OCI-LY1 (cell line): ENCODE results near the gene CTNNBL1.

Experiments used
- CTCF ChIP-seq: fragments of 200-600 bp; sonication (generic), shearing (Covaris generic); IDR thresholded peaks from 2 replicates; pipeline ENCODE4 v1.5.1; 2017; ENCODE audit warnings: mild to moderate bottlenecking, antibody characterized with exemption, low read length, moderate library complexity, mixed read lengths
- EZH2 ChIP-seq: fragments of 200-600 bp; sonication (generic), shearing (Covaris generic); IDR thresholded peaks from 2 replicates; pipeline ENCODE4 v1.8.0; 2017; ENCODE audit warnings: borderline replicate concordance, mixed run types, mild to moderate bottlenecking, antibody characterized with exemption, low read length, moderate library complexity, mixed read lengths

GRCh38 chr20:37810027-37810426 lies 116.2 kb downstream of the CTNNBL1 start:
- no peak for TF ChIP-seq CTCF
- no peak for TF ChIP-seq EZH2
